GM19025 (cell line): ENCODE results near the gene RPEL1.

Source experiments
- ATAC-seq: cut with Tn5 transposase; IDR thresholded peaks from one replicate; pipeline ENCODE4 v1.9.1; 2021; ENCODE audit warnings: mild to moderate bottlenecking, low read depth, moderate library complexity; ENCODE audit not compliant: unreplicated experiment

The RPEL1 gene

DNA sequence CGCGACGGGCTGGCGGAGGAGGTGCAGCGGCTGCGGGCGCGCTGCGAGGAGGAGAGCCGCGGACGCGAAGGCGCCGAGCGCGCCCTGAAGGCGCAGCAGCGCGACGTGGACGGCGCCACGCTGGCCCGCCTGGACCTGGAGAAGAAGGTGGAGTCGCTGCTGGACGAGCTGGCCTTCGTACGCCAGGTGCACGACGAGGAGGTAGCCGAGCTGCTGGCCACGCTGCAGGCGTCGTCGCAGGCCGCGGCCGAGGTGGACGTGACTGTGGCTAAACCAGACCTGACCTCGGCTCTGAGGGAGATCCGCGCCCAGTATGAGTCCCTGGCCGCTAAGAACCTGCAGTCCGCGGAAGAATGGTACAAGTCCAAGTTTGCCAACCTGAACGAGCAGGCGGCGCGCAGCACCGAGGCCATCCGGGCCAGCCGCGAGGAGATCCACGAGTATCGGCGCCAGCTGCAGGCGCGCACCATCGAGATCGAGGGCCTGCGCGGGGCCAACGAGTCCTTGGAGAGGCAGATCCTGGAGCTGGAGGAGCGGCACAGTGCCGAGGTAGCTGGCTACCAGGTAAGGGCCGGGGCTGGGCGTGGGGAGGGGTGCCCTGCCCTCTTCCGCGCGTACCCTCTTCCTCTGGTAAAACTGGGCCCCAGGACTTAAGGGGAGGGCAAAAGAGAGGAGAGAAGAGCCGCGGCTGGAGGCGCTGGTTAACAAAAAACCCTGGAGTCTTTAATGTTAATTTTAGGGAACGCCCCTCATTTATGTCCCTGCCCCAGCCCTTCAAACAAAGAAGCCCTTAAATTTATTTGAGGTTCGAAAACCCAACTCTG, 32.2 kb downstream of the RPEL1 start:
- ATAC-seq: no peak

DNA sequence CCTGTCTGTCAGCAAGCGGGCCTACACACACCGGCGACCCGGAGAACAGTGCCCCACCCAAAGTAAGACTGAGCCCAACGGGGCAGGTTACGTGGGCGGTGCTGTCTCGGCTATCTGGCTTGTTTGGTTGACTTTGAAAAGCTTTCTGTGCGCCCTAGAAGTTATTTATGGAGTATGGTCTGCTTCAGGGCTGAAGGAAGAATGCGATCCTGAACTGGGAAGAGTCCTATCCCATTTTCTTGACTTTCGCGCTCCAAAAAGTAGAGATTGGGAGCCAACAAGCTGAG, 32.8 kb downstream of the RPEL1 start:
- ATAC-seq: no peak

DNA sequence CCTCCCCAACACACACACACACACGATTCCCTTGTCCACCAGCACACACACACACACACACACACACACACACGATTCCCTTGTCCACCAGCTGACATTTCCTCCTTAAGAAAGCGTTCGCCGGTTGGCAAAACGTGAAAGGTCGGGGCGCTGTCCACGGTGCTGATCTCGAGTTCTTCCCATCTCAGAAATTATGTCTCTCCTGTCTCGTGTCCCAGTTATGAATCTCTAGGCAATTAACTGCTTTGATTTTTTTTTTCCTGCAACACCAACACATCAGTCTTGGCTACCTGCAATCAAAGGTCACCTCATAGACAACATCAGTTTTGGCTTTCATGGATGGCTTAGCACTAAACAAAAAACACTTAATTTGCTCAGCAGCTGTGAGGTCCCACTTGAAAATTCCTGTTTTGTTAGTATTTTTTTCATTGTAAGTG, 33.2 kb downstream of the RPEL1 start:
- no peak for ATAC-seq

DNA sequence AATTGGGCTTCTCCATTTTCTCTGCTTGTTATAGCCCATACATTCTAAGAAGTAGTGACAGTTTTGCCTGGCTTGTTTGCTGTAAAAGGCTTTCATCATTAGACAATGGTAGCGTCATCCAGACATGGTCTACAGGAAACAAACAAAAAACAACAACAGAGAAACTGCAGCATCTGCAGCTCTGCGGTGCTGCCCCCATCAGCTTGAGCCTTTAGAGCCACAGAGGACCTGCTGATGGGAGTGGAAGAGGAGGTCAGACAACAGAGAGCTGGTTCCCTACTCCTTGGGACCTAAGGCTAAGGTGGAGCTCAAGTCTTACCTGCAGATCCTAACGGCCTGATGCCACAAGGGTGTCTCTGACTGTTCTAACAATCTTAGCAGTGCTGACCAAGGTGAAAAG, 34.3 kb downstream of the RPEL1 start:
- no peak for ATAC-seq

DNA sequence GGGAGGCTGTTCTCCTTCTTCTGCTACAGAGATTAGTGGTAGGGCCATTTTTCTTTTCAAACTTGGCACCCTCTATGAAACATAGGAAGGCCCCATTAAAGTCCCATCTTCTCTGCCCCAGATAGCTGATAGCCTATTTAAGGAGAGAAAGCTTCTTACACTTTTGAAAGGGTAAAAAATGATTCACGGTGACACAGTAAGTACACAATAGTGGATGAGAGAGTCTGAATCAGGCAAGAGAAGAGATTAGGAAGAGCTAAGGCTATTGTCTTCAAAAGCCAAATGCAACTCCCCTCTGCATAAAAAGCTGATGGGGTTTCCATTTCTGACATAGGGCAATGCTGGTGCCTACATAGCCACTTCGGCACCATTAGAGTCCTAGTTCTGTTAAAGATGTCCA, 34.8 kb downstream of the RPEL1 start:
- ATAC-seq: no peak

DNA sequence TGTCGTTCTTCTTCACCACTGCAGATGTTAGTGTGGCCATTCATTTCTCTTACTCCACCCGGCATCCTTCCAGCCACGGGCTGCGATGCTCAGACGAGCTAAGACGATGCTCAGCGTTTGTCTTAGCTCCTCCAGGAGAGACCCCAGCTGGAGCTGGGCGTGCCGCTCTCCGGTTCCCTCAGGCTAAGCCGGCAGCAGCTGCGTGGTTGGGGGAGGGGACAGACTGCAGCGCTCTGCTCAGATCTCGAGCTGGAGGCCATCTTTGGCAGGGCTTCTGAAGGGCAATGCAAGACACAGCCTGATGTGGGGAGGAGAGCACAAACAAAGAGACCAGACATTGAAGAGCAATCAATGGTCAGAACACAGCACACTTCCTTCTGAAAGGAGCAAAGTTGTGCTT, 36.1 kb downstream of the RPEL1 start:
- no peak for ATAC-seq

DNA sequence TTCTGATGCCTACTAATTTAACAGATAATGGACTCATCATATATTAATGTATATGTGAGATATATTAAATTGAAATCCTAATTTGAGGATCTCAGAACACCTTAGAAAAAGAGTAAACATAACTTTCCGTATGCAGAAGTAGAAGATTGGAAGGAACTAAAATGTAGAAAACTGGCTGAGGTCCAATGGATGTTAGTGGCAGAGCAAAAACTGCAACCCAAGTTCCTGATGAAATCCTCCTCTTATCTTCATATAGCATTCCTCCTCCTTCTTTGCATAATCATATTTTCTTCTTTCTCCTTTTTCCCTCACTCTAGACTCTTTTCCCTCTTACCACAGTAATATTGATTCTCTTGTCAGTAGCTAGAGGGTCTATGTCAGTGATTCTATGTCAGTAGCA, 37.3 kb downstream of the RPEL1 start:
- ATAC-seq: no peak

DNA sequence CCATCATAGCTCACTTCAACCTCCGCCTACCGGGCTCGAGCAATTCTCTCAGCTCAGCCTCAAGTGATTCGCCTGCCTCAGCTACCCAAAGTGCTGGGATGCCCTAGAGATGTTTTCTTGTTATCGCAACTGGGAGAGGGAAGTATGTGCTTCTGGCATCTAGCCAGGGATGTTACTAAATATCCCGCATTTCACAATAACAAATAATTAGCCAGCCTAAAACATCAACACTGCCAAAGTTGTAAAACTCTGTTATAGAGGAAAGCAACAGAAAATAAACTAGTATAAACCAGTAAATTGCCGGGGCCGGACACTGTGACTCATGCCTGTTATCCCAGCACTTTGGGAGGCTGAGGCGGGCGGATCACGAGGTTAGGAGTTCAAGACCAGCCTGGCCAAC, 38.5 kb downstream of the RPEL1 start:
- no peak for ATAC-seq

DNA sequence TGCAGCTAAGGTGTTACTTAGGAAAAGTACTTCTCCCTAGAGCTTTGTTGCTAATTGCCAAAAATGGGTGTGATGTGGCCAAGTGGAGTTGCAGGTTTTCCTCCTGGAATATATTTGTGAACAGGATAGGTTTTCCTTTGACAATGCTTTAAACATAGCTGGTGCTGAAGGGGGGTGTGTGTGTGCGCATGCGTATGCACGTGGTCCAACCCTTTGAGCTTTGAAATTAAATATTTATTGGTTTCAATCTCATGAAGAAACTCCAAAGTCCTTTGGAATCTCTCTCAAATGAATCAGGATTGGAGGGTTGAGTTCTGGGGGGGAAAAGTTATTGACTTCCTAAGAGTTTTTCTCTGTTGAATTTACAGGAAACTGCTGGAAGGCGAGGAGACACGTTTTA, 42.3 kb downstream of the RPEL1 start:
- ATAC-seq: no peak

DNA sequence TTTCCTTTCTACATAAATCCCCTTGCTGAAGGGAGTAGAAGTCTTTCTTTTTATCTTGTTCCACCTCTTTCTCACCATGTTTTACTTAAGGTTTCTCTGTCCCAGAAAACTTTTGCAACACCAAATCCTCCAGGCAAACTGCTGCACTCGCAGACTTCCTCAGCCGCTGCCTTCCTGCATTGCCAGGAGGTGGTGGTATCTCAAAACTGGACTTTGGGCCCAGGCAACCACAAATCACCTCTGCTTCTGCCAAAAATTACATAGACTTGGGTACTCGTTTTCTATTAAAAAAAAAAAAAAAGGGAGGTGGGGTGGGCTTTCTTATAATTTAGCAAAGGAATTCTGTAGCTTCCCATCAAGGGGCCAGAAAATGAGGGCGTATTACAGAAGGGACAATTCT, 45.9 kb downstream of the RPEL1 start:
- ATAC-seq: no peak

DNA sequence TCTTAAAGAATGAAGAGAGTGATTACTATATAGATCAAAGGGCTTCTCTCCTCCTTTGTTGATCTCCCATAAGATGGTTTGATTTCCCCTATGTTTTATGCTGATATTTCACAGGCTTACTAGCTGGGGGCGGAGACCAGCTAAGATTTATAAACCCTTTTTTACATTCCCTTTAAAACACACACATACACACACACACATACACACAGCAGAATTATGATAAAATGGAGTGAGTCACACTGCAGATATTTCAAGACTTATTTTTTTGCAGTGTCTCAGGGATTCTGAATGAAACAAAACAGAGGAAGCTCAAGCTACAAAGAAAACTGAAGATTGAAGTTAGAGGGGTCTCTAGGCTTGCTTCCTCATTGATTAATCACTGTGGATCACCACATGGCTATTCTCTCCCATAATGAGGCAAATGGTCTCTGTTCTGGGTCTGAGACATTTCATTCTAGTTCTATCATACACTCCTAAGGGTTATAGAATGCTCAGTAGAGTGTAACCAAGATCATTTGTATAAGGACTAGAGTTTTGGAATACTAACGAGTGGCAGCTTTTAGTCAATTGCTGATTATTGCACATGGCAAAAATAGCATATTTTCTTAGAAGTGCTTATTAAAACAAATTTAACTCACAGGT, 49.8 kb downstream of the RPEL1 start:
- no peak for ATAC-seq
